ENCODE measurements around the gene GARIN5A.

DNA sequence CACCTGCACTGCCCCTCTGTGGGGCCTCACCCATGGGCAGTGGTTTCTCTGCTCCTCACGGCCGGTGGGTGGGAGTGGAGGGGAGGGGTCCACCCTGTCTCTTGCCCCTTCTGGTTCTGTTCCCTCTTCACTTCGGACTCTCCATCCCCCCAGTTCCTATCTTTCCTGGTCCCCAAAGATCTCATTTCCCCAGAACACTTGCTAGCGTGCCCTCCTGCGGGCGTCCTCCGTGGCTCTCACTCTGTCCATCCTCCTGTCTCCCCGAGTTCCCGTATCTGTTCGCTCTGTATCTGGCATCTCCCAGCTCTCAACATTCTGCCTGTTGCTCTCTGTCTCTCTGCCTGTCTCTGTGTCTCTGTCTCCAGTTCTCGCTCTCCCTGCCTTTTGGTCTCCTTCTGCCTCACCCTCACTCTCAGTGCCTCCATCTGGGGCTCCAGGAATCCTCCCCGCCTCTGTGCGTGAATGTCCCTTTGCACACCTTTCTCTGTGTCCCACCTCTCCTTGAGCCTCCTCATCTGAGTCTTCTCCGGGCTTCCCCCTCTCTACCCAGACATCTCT lies 57.5 kb downstream of the GARIN5A start:
- no peak for TF ChIP-seq EZH2phosphoT487 (IDR thresholded peaks at IDR 0.05; ENCODE audit: insufficient read depth, low read depth)
- no peak for TF ChIP-seq EZH2 (IDR thresholded peaks at IDR 0.05; ENCODE audit: insufficient read depth, poor library complexity, severe bottlenecking)

All from GM23248 (cell line).